Esophagus (tissue), 2 donors: Measurements from ENCODE around the gene MRPL23. TPM values are rescaled to one million over a fixed set of nuclear protein-coding genes. Genes with fewer than 3 reads are reported as not detected.

Source experiments
- H3K27ac ChIP-seq, 2 donors: one replicate each; pipeline ENCODE4 v1.5.1; 2013; ENCODE audit warnings: low read depth in 2 of 2, mild to moderate bottlenecking in 2 of 2, inconsistent platforms in 1 of 2, low read length in 1 of 2, moderate library complexity in 1 of 2
- H3K27me3 ChIP-seq, 2 donors: one replicate each; pipeline ENCODE4 v1.6.1; 2013; ENCODE audit warnings: low read length in 2 of 2, control low read depth in 1 of 2, mild to moderate bottlenecking in 1 of 2; ENCODE audit not compliant: insufficient read depth in 2 of 2, control insufficient read depth in 1 of 2
- H3K36me3 ChIP-seq, 2 donors: one replicate each; pipeline ENCODE4 v1.6.1; 2013; ENCODE audit warnings: low read length in 1 of 2; ENCODE audit not compliant: control insufficient read depth in 2 of 2, insufficient read depth in 2 of 2
- H3K4me1 ChIP-seq, 2 donors: one replicate each; pipeline ENCODE4 v1.6.1; 2013; ENCODE audit warnings: low read length in 1 of 2; ENCODE audit not compliant: control insufficient read depth in 2 of 2, insufficient read depth in 2 of 2
- H3K4me3 ChIP-seq, 2 donors: one replicate each; pipeline ENCODE4 v1.5.1; 2013; ENCODE audit warnings: low read length in 2 of 2, mild to moderate bottlenecking in 2 of 2, low read depth in 1 of 2, moderate library complexity in 1 of 2
- H3K9me3 ChIP-seq, 2 donors: one replicate each; pipeline ENCODE4 v1.6.1; 2013; ENCODE audit warnings: mild to moderate bottlenecking in 2 of 2, low read depth in 1 of 2, low read length in 1 of 2, moderate library complexity in 1 of 2; ENCODE audit not compliant: control insufficient read depth in 2 of 2, insufficient read depth in 1 of 2
- WGBS, 2 donors: extraction: QIAGEN DNeasy Blood & Tissue Kit; methylation state at CpG; one replicate each; pipeline ENCODE4 v1.1.7; 2013; 5-methylcytosine and 5-hydroxymethylcytosine counted together
- polyA plus RNA-seq, 2 donors: library from polyadenylated mRNA; stranded (reverse); fragments of 200-250 nt; gene quantifications; one replicate each; pipeline ENCODE4 v1.2.3, GENCODE V29; 2013
- donor health status: healthy with polysubstance abuse.
- donor health status: Bipolar disorder and iron deficiency.

The MRPL23 gene
- polyA plus RNA-seq, 2 donors, result 95.5 to 163 TPM

GRCh38 chr11:1987024-1987423, 39.9 kb downstream of the MRPL23 start:
- Histone ChIP-seq H3K4me3 (no peak overlapping the region), H3K4me1 (no peaks in the 10 kb centered on the region), H3K27me3 (no peaks in the 10 kb centered on the region), H3K27ac (no peak overlapping the region), H3K36me3 (no peaks in the 10 kb centered on the region), H3K9me3 (no peaks in the 10 kb centered on the region)
- no CpG with 5 or more reads among the region's 6 CpGs for WGBS, 2 donors

- Histone ChIP-seq H3K4me3 (no peak overlapping the region), H3K36me3 (no peaks in the 10 kb centered on the region), H3K27me3 (no peaks in the 10 kb centered on the region), H3K4me1 (no peaks in the 10 kb centered on the region), H3K27ac (no peak overlapping the region), H3K9me3 (no peaks in the 10 kb centered on the region)
- WGBS, 2 donors, result no CpG with 5 or more reads among the region's 11 CpGs
Observed at GRCh38 chr11:1988174-1988573, 41.0 kb downstream of the MRPL23 start.

GRCh38 chr11:1988667-1989317, 41.7 kb downstream of the MRPL23 start:
- Histone ChIP-seq H3K4me1 (no peaks in the 10 kb centered on the region), H3K27me3 (no peaks in the 10 kb centered on the region), H3K9me3 (no peaks in the 10 kb centered on the region), H3K4me3 (no peak overlapping the region), H3K36me3 (no peaks in the 10 kb centered on the region), H3K27ac (no peak overlapping the region)
- WGBS, 2 donors, result 67 to 82% methylated on average over 6 to 16 of the region's 24 CpGs

- no CpG with 5 or more reads among the region's 15 CpGs for WGBS, 2 donors
- Histone ChIP-seq H3K36me3 (no peaks in the 10 kb centered on the region), H3K4me1 (no peaks in the 10 kb centered on the region), H3K27ac (no peak overlapping the region), H3K9me3 (no peaks in the 10 kb centered on the region), H3K27me3 (no peaks in the 10 kb centered on the region), H3K4me3 (no peak overlapping the region)
Observed at GRCh38 chr11:1989953-1990352, 42.8 kb downstream of the MRPL23 start.

GRCh38 chr11:1990872-1991578, 43.9 kb downstream of the MRPL23 start:
- Histone ChIP-seq H3K36me3 (no peaks in the 10 kb centered on the region), H3K4me3 (no peak overlapping the region), H3K9me3 (no peaks in the 10 kb centered on the region), H3K27ac (no peak overlapping the region), H3K27me3 (no peaks in the 10 kb centered on the region), H3K4me1 (no peaks in the 10 kb centered on the region)
- no CpG with 5 or more reads among the region's 29 CpGs for WGBS, 2 donors

GRCh38 chr11:1992111-1992510, 45.0 kb downstream of the MRPL23 start:
- WGBS, 2 donors, result 82 to 98% methylated on average over 10 to 15 of the region's 26 CpGs
- Histone ChIP-seq H3K9me3 (no peaks in the 10 kb centered on the region), H3K27me3 (no peaks in the 10 kb centered on the region), H3K4me3 (no peak overlapping the region), H3K36me3 (no peaks in the 10 kb centered on the region), H3K4me1 (no peaks in the 10 kb centered on the region), H3K27ac (no peak overlapping the region)

- 71% methylated on average over 12 of the region's 13 CpGs; no CpG with 5 or more reads in 1 of the 2 donors for WGBS, 2 donors
- no peak overlapping the region for H3K27ac ChIP-seq
- no peaks in the 10 kb centered on the region for H3K36me3 ChIP-seq
- H3K9me3 ChIP-seq, result no peaks in the 10 kb centered on the region
- H3K4me3 ChIP-seq, result no peak overlapping the region
- H3K4me1 ChIP-seq, result no peaks in the 10 kb centered on the region
- H3K27me3 ChIP-seq, result no peaks in the 10 kb centered on the region
Observed at GRCh38 chr11:1994121-1994520, 47.0 kb downstream of the MRPL23 start.

GRCh38 chr11:1997755-1998154, 50.6 kb downstream of the MRPL23 start, which contains the start of gene H19:
H19 (minus strand) TSS chr11:1997842.
- no peaks in the 10 kb centered on the region for H3K27me3 ChIP-seq
- no CpG with 5 or more reads among the region's 14 CpGs for WGBS, 2 donors
- H3K36me3 ChIP-seq, result no peaks in the 10 kb centered on the region

GRCh38 chr11:1998290-1998689, 51.2 kb downstream of the MRPL23 start:
- no peaks in the 10 kb centered on the region for H3K36me3 ChIP-seq
- H3K27me3 ChIP-seq, result no peaks in the 10 kb centered on the region
- WGBS, 2 donors, result no CpG with 5 or more reads among the region's 28 CpGs
- H3K4me1 ChIP-seq, result no peaks in the 10 kb centered on the region
- no peak overlapping the region for H3K4me3 ChIP-seq
- H3K9me3 ChIP-seq, result no peaks in the 10 kb centered on the region
- no peak overlapping the region for H3K27ac ChIP-seq

More at GRCh38 chr11:1997755-1998154, 50.6 kb downstream of the MRPL23 start, which contains the start of gene H19:
- H3K9me3 ChIP-seq, result no peaks in the 10 kb centered on the region
- no peak within 1 kb of the TSS for H3K27ac ChIP-seq
- no peaks in the 10 kb centered on the region for H3K4me1 ChIP-seq
- H3K4me3 ChIP-seq, result no peak within 1 kb of the TSS

GRCh38 chr11:1998861-1999260, 51.7 kb downstream of the MRPL23 start:
- no peaks in the 10 kb centered on the region for H3K9me3 ChIP-seq
- WGBS, 2 donors, result no CpG with 5 or more reads among the region's 15 CpGs

More at GRCh38 chr11:1998861-1999260, 51.7 kb downstream of the MRPL23 start:
- H3K27me3 ChIP-seq, result no peaks in the 10 kb centered on the region
- no peaks in the 10 kb centered on the region for H3K4me1 ChIP-seq
- H3K36me3 ChIP-seq, result no peaks in the 10 kb centered on the region
- H3K4me3 ChIP-seq, result no peak overlapping the region
- no peak overlapping the region for H3K27ac ChIP-seq
